Heart right ventricle (tissue), 16 donors: ENCODE measurements around the gene MS4A10. TPM values are rescaled to one million over a fixed set of nuclear protein-coding genes. Genes with fewer than 3 reads are reported as not detected.

Experiments used
- ATAC-seq, 8 donors: fragments of 200-7000 bp; cut with Tn5 transposase; one replicate each; pipeline ENCODE4 v1.9.1; 2020; ENCODE audit warnings: mild to moderate bottlenecking in 8 of 8, moderate library complexity in 8 of 8, moderate number of reproducible peaks in 1 of 8
- DNase-seq, 2 donors: peaks; one replicate each; pipeline ENCODE4 v3.0.0-alpha.2; 2020
- H3K27ac ChIP-seq, 10 donors: fragments of 200-600 bp; sonication (generic) in 2 of 10; one replicate each; pipeline versions ENCODE4 v1.5.0 to v1.8.0; 2020 to 2022; ENCODE audit warnings: mild to moderate bottlenecking in 3 of 10
- H3K27me3 ChIP-seq, 7 donors: fragments of 200-600 bp; one replicate each; pipeline ENCODE4 v1.8.0; 2021 to 2022; ENCODE audit warnings: mild to moderate bottlenecking in 2 of 7
- H3K36me3 ChIP-seq, 9 donors: fragments of 200-600 bp; sonication (generic) in 1 of 9; one replicate each; pipeline versions ENCODE4 v1.5.0 to v1.8.0; 2020 to 2022; ENCODE audit warnings: mild to moderate bottlenecking in 2 of 9
- H3K4me1 ChIP-seq, 9 donors: fragments of 200-600 bp; sonication (generic) in 1 of 9; one replicate each; pipeline versions ENCODE4 v1.5.0 to v1.8.0; 2020 to 2022; ENCODE audit warnings: mild to moderate bottlenecking in 4 of 9
- H3K4me3 ChIP-seq, 10 donors: fragments of 200-600 bp; sonication (generic) in 2 of 10; one replicate each; pipeline versions ENCODE4 v1.5.0 to v1.8.0; 2020 to 2022; ENCODE audit warnings: mild to moderate bottlenecking in 7 of 10, moderate library complexity in 2 of 10
- H3K9me3 ChIP-seq, 11 donors: fragments of 200-600 bp in 10 of 11; sonication (generic) in 2 of 11; one replicate each; pipeline versions ENCODE4 v1.5.0 to v1.8.0; 2013 to 2022; ENCODE audit warnings: mild to moderate bottlenecking in 2 of 11, control low read depth in 1 of 11, moderate library complexity in 1 of 11
- WGBS, 2 donors: extraction: QIAGEN DNeasy Blood & Tissue Kit; methylation state at CpG; one replicate each; pipeline ENCODE4 v1.1.7; 2013; ENCODE audit warnings: inconsistent platforms in 1 of 2; 5-methylcytosine and 5-hydroxymethylcytosine counted together
- intact Hi-C, 10 donors: fragments of 100-400 bp; cut with DNase I; formaldehyde crosslinking; loops; one replicate each; pipeline versions ENCODE4 v1.11.1 to v1.14.2; 2022
- polyA plus RNA-seq, 2 donors: library from polyadenylated mRNA; stranded (reverse); fragments of 200-250 nt; gene quantifications; one replicate each; pipeline ENCODE4 v1.2.3, GENCODE V29; 2013
- total RNA-seq, 10 donors: library from RNA; stranded (reverse); fragmentation: NEBNext Ultra II Directional in 3 of 10; extraction: Animal tissue kit (Norgen Biotek cat#: 25700) in 3 of 10; gene quantifications; one replicate each; pipeline versions ENCODE4 v1.2.1 to v1.2.4, GENCODE V29; 2021 to 2023
- TF ChIP-seq, protein P1 (sequence below), 9 donors: fragments of 200-600 bp; sonication (generic) in 2 of 9; IDR thresholded peaks; one replicate each; pipeline versions ENCODE4 v1.5.0 to v1.8.0; 2021 to 2022; ENCODE audit warnings: antibody characterized with exemption in 9 of 9, mild to moderate bottlenecking in 5 of 9, moderate library complexity in 1 of 9
- donor health status: Arrhythmogenic right ventricular cardiomyopathy.
- donor health status: ischemic (EF 13 %, LVEDD 7.1; RV severe dilation, severe dysfunction).
- donor health status: healthy with polysubstance abuse.
- donor health status: DM: no; HTN: yes; CAD: no.
- donor health status: DM: no; HTN: no; CAD: no.
- donor health status: ischemic (EF 25% LVEDD 6.9; RV normal size, moderate dysfunction).
- donor health status: ischemic (EF 25% LVEDD 5.7; RV mildly dilated, moderate dysfunction).
- donor health status: healthy.
- donor health status: DM: yes; HTN: yes; CAD: no.
- donor health status: Ischemic cardiomyopathy.
- donor health status: ischemic (EF 35%, LVEDD 5.7; RV mildly dilated, moderate dysfunction).
- donor health status: nonischemic (EF 11% LVEDD 7.7; RV severe dilation, severe dysfunction).
- donor health status: DM: yes; HTN: yes; CAD: no.
- donor health status: PGD.
- donor health status: ischemic (EF 29% LVEDD 5.4; RV normal size, mild dysfunction).
- donor health status: nonischemic (EF 23%, LVEDD 6.1; RV moderate dilation, normal function).

The MS4A10 gene
- total and polyA plus RNA-seq, 12 donors = not detected

DNA sequence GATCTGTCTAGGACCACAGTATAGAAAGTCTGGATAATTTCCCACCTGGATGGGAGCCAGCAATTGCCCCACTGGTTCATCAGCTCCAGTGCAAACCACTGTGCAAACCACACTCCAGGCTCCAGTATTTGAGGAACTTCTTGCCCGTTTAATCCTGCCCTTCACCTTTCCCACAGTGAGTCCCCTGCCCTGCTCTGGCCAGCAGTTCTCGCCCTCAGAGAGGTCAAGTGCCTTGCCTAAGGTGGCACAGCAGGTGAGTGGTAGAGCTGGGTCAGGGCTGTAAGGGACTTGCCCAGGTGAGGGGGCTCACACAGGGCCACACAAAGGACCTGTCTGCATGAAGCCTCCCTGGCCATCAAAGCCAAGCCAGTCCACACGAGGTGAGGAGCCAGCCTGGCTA lies 24.1 kb downstream of the MS4A10 start:
- DNase-seq (no peak), ATAC-seq (peak in 1 of 8 donors; percentile 32)
- Histone ChIP-seq H3K4me3 (no peak overlapping the region), H3K27me3 (peaks cover 0 to 9% (median 0%) of the 10 kb centered on the region in 7 donors), H3K9me3 (no peaks in the 10 kb centered on the region), H3K4me1 (peaks cover 0 to 8% (median 0%) of the 10 kb centered on the region in 9 donors), H3K27ac (no peak overlapping the region), H3K36me3 (no peaks in the 10 kb centered on the region)
- intact Hi-C loops = no loop called here
- TF ChIP-seq, protein P1, sequence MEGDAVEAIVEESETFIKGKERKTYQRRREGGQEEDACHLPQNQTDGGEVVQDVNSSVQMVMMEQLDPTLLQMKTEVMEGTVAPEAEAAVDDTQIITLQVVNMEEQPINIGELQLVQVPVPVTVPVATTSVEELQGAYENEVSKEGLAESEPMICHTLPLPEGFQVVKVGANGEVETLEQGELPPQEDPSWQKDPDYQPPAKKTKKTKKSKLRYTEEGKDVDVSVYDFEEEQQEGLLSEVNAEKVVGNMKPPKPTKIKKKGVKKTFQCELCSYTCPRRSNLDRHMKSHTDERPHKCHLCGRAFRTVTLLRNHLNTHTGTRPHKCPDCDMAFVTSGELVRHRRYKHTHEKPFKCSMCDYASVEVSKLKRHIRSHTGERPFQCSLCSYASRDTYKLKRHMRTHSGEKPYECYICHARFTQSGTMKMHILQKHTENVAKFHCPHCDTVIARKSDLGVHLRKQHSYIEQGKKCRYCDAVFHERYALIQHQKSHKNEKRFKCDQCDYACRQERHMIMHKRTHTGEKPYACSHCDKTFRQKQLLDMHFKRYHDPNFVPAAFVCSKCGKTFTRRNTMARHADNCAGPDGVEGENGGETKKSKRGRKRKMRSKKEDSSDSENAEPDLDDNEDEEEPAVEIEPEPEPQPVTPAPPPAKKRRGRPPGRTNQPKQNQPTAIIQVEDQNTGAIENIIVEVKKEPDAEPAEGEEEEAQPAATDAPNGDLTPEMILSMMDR (IDR thresholded peaks at IDR 0.05) = no peak
- WGBS, 2 donors = 78 to 79% methylated on average over 3 of the region's 3 CpGs

DNA sequence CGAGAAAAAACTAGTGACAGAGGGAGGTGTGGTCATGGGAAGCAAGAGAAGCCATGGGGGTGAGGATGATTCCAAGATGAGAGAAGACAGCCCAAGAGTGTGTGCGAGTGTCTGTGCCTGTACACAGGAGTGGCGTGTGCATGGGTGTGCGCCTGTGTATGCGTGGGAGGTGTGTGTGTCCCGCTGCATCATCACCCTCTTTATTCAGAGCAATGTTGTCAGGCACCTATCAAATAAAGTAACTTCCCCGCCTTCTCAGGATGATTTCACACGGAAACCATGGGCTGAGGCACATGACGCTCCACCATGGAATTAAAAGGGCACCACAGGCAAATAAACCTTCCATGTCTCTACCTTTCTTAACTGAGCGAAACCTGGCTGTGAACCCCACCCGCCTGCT lies 24.6 kb downstream of the MS4A10 start:
- ATAC-seq = peak in 2 of 8 donors; percentile 10 to 43
- TF ChIP-seq, protein P1 (IDR thresholded peaks at IDR 0.05) = no peak
- no peak for DNase-seq

DNA sequence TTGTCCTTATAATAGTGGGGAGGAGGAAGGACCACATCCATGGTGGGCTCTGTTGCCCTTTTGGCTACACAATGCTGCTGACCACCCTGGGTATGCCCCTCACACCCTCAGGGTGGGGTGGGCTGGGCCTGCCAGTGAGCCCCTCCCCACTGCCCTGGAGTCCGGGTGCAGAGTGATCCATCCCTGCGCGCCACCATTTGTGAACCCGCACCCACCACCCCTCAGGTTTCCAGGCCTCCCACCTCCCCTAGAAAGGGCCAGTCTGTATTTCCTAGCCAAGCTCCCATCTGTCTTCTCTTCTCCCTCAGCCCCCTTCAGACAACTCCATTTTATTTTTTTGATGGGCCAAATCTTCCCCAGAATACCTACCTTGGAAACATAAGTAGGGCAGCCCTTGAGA lies 25.0 kb downstream of the MS4A10 start:
- DNase-seq = no peak
- Histone ChIP-seq H3K27ac (peak overlapping the region in 1 of 10 donors; percentile 41), H3K4me3 (no peak overlapping the region), H3K9me3 (no peaks in the 10 kb centered on the region), H3K27me3 (peaks cover 0 to 9% (median 0%) of the 10 kb centered on the region in 7 donors), H3K36me3 (no peaks in the 10 kb centered on the region), H3K4me1 (peaks cover 0 to 8% (median 0%) of the 10 kb centered on the region in 9 donors)
- TF ChIP-seq, protein P1 (IDR thresholded peaks at IDR 0.05) = no peak
- 93 to 95% methylated on average over 4 of the region's 4 CpGs for WGBS, 2 donors
- intact Hi-C loops = no loop called here
- ATAC-seq = no peak

More for the DNA sequence above, 24.6 kb downstream of the MS4A10 start:
- H3K27ac ChIP-seq = no peak overlapping the region
- WGBS, 2 donors = 90 to 93% methylated on average over 11 of the region's 11 CpGs
- intact Hi-C loops = no loop called here
- peaks cover 0 to 9% (median 0%) of the 10 kb centered on the region in 7 donors for H3K27me3 ChIP-seq
- peaks cover 0 to 8% (median 0%) of the 10 kb centered on the region in 9 donors for H3K4me1 ChIP-seq
- H3K9me3 ChIP-seq = no peaks in the 10 kb centered on the region
- no peak overlapping the region for H3K4me3 ChIP-seq
- H3K36me3 ChIP-seq = no peaks in the 10 kb centered on the region

DNA sequence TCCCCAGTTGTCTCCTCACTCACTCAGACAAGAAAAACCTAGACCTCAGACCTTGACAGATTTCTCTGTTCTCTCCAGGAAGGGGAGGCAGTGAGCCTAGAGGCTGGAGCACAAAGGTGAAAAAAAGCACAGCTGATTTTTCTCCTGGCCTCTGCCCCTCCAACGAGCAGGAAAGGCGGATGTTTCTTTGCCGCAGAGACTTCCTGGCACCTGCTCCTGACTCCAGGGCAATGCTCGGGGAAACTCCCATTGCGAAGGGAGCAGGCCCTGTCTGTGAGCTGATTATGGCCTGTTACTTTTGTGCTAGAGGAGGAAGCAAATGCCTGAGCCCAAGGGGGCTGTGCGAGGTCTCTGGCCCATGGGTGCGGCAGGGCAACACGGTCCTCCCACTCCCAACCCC lies 25.4 kb downstream of the MS4A10 start:
- intact Hi-C loops = no loop called here
- ATAC-seq (peak; percentile 17 to 73 (median 45)), DNase-seq (no peak)
- TF ChIP-seq, protein P1 (IDR thresholded peaks at IDR 0.05) = no peak
- Histone ChIP-seq H3K27ac (peak overlapping the region in 5 of 10 donors; percentile 5 to 43 (median 26)), H3K36me3 (no peaks in the 10 kb centered on the region), H3K27me3 (peaks cover 0 to 5% (median 0%) of the 10 kb centered on the region in 7 donors), H3K9me3 (no peaks in the 10 kb centered on the region), H3K4me1 (peaks cover 0 to 8% (median 0%) of the 10 kb centered on the region in 9 donors), H3K4me3 (no peak overlapping the region)
- 47 to 58% methylated on average over 8 of the region's 8 CpGs for WGBS, 2 donors
